Limb (tissue), 2 donors: ENCODE data around the gene SIGLEC6.

ENCODE experiments used
- DNase-seq, 2 donors: peaks; one replicate each; pipeline ENCODE4 v3.0.0-alpha.2; 2016; ENCODE audit errors: extremely low spot score in 2 of 2

SIGLEC6 gene

DNA sequence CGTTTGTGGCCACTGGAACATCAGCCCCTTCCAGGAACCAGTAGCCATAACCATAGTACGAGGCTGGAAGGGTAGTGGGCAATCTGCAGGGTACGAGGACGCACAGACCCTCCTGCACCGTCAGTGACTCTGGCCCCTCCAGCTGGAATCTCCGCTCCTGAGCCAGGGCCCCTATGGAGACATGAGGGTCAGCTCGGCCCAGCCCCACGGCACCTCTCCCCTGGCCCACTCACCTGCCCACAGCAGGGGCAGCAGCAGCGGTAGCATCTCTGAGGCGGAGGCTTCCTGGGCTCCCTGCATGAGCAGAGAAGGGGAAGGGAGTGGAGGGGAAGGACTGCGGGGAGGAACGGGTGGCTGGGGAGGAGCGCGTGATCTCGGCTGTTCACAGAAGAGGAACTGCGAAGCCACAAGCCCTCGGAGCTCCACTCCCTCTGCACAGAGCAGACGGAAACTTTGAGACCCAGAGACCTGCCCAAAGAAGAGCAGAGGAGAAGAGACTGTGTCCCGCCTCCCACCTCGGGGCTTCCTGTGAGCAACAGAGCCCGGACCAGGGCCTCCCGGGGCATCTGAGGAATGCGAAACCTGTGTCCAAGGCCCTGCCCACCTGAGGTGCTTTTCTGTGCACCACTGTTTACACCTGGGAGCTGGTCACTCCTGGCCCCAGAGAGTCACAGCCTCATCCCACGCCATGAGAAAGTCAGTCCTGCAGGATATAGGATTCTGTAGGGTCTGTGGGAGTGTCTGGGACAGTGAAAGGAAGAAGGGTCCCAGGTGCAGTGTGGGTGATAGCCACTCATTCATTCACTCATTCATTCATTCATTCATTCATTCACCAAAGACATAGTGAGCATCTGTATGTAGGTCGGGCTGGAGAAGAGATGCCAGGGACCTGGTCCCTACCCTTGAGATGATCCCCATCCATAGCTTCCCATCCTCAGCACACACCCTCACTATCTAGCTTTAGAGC, at the start of gene SIGLEC6:
Gene SIGLEC6, minus strand, starts transcription at position 322 of the 967 bp plus-strand sequence. Its CDS starts 22 bp downstream, at position 300.
- no peak for DNase-seq

DNA sequence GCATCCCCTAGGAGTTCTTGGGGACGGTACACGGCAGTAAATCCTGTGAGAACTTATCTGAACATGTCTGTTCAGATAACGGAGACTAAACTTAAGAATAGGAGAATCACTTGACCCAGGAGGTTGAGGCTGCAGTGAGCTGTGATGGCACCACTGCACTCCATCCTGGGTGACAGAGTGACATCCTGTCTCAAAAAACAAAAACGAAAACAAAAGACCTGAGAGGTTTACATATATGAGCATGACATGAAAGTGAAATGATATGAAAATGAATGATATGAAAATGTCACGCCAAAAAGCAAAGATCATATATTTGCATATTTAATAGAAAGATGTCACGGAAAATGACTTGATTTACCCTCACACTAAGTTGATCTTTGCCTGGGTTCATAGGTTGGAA, 45.4 kb upstream of the SIGLEC6 start:
- no peak for DNase-seq

DNA sequence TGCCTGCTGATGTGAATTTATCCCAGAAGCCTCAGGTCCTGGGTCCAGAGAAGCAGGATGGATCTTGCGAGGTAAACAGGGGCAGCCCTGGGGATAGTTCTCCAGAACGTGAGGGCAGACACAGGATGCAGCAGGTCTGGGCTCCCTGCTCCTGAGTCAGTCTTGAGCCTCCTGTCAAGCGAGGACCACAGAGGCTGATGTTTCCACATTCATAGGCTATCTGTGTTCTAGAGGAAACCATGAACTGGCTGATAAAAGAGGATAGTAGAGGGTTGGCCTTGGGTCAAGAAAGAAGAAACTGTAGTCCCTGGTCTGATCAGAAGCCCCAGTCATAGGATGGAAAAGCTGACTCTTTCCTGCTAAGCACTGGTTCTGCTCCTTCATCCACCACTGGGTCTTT, 41.9 kb upstream of the SIGLEC6 start:
- DNase-seq: no peak

DNA sequence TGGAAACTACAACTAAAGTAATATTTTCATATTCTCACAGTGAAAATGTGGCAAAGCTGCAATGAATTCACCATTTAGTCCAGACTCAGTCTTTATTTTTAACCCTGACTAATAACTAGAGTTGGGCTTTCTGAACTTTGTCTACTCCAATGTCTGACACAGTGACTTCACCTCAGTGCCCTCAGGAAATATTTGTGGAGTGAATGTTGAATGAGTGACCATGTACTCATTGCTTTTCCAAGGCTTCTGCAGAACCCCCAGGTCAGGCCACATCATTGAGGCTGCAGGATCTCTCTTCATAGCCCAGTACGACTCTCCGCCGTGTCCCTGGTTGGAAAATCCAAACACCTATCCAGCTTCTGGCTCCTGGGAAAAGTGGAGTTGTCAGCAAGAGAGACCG, 41.4 kb upstream of the SIGLEC6 start:
- no peak for DNase-seq

DNA sequence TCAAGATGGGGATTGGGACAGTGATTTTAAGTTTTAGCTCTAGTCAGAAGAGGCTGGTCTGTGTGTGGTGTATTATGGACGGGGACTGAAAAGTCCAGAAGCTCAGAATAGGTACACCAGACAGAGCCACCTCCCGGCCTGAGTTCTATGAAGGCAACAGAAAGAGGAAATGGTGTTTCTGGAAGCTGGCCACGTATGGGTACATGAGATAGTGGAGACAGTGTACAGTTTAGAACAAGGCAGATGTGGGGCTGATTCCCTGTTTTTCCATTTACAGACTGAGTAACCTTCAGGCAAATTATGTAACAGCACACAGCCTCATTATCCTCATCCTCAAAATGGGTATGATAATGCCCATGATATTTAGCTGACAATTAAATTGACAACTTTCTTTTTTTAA, 40.9 kb upstream of the SIGLEC6 start:
- no peak for DNase-seq

DNA sequence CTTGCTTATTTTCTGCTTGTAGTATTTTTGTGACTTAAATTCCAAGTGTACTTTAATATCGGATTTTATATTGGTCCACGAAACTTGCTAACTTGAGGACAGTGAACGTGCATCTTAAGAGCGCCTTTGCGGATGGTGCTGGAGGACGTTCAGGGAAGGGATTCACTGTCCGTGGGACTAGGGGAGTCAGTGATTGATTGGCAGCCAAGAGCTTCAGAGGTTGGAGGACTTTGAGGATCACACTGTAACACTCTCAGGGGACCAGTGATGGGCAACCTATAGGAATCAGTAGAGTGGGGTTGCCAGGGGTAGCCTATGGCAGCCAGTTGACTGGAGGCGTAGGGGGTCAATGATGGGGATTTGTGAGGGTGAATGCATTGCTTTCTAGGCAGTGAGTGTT, 40.1 kb upstream of the SIGLEC6 start:
- DNase-seq: peak in 1 of 2 donors; percentile 1

DNA sequence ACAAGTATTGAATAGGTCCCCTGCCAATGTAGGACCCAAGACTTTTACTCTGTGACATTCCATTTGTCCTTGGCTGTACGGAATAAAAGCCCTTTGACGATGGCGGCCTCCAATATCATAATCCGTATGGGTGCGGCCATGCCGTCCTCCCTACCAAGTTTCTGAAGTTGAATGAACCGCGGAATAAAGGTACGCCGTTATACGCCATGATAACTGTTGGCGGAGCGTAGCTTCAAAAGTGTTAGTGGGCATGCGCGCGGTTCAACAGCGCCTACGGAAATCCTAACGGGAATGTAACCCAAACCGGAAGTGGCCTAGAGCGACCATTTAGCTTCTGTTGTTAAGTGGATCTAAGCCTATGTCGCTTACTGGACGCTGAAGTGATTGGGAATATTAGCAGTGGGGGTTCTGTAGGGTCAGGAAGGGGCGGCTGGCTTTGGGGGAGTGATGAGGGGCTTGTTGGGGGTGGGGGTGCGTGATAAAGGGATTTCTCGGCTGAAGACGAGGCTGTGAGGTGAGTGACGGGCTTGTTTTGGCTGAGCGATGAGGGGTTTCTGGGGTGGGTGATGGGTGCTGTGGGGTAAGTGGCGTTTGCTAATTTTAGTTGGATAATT, 39.6 kb upstream of the SIGLEC6 start, which contains the start of gene ZNF175:
Gene ZNF175, plus strand, starts transcription at position 322 of the 614 bp plus-strand sequence. CDS start 2,047 bp downstream, outside the sequence.
- DNase-seq: peak; percentile 94 to 98

DNA sequence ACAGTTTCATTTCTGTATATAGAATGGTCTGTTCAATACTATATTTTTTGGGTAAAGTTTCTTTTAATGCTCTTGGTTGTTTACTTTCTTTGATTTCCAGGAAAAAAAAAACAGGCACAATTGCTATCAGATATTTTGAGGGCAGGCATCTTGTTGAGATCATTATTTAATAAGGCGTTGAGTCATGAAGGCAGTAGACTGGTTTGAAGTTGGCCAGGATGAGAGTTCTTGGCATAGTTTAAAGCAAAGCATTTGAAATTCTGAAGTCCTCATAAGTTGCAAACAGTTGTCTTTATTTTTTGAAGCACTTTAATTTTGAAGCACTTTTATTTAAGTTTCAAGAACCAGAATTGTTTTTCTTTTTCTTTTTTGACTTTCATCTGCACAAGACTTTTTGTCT, 37.0 kb upstream of the SIGLEC6 start:
- no peak for DNase-seq

DNA sequence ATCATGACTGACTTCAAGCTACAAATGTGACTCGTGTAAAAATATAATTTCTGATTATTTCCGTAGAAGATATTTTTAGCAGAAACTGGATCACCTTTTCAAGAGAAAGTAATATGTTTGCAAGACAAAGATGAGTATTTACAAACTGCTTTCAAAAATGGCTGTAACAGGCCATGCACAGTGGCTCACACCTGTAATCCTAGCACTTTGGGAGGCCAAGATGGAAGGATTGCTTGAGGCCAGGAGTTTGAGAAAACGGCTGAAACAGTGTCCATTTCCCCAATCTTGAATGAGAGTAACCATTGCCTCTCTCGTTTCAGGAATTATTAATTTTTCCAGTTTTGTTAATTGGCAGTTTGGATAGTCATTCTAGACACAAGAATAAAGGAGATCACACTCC, 36.1 kb upstream of the SIGLEC6 start:
- no peak for DNase-seq

DNA sequence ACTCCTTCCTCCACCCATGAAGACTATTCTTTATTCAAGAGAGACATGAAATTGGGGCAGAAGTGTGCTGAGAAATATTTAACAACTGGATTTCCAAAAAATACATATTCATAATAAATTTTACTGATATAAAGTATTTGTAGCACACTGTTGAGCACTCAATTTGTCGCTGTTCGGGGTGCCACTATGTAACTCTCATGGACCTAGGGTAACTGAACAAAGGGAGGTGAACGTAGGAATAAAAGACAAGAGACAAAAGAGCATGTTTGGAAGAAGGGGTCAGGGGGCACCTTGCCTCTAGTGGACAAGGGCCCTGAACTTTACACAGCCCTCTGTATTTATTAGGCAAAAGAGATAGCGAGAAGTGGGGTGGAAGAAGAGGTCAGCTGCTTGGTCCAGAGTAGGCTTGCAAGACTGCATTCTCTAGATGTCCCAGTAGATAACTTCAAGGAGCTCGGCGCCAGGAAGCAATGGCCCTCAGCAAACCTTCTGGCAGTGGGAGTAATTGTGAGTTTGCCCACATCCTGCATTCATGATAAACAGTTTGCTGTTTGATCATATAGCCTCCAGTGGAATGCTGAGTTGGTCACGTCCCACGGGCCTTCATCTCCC, 35.1 kb upstream of the SIGLEC6 start:
- DNase-seq: no peak

DNA sequence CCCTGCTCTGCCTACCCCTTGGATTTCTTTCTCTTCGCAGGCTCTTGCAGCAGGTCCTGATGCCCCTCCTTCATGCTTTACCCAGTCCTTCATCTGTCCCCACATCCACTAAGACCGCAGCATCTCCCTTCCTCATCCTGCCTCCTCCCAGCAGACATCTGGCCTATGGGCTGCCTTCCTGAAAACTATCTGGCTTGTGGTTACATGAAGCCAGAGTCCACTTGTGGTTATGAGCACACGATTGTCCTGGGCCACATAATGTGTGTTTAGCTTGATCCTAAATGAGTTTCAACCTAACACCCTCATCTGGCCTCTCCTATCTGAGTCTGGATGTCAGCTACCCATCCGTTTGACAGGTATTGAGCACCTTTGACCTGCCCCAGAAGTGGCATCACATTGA, 34.1 kb upstream of the SIGLEC6 start:
- DNase-seq: no peak

DNA sequence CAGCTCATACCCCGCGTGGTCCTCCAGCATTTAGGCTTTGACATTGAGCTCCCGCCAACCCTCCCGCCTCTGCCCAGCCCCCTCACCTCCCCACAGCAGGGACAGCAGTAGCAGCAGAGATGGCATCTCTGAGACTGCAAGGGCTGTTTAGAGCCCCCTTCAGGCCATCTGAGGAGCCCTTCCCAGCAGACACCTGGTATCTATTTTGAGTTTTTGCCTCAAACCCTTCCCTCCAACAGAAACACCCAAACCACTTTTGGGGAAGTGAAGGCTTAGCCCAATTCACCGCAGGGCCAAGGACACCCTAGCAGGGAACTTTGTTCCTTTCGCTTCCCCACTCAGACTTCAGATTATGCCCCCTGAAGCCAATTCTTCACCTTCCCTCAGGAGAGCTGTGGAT, 33.3 kb upstream of the SIGLEC6 start:
- no peak for DNase-seq

DNA sequence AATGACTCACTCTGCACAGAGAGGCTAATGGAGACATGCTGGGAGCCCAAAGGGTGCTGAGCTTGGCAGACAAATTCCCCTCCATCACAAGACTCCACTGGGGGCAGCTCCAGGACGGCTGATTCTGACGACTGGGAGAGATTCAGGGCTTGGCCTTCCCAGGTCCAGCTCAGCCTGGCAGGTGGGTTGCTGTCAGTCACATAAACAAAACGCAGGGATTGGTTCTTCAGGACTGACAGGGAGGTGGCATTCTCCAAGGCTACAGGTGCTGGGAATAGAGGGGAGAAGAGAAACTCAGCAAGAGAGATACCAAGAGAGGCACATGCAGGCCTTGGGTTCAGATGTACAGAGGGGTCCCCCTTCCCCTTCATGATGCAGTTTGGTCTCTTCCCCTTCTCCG, 28.9 kb upstream of the SIGLEC6 start:
- no peak for DNase-seq

DNA sequence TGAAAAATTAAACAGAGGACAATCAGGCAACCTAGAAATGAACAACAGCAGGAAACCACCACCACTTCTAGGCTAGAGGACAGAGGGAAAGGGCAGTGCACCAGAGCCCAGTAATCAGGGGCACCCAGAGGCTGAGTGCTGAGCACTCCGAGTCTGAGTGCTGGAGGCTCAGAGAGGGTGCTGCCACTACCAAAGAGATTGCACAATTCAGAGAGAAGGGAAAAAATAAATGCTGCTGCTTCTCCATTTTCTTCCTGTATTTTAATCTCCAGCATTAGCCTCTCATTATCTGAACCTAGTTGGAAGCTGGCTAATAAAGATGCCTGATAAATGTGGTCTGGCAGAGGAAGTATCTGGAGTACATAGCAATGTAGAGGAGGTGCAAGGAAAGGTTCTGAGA, 27.8 kb upstream of the SIGLEC6 start:
- no peak for DNase-seq

DNA sequence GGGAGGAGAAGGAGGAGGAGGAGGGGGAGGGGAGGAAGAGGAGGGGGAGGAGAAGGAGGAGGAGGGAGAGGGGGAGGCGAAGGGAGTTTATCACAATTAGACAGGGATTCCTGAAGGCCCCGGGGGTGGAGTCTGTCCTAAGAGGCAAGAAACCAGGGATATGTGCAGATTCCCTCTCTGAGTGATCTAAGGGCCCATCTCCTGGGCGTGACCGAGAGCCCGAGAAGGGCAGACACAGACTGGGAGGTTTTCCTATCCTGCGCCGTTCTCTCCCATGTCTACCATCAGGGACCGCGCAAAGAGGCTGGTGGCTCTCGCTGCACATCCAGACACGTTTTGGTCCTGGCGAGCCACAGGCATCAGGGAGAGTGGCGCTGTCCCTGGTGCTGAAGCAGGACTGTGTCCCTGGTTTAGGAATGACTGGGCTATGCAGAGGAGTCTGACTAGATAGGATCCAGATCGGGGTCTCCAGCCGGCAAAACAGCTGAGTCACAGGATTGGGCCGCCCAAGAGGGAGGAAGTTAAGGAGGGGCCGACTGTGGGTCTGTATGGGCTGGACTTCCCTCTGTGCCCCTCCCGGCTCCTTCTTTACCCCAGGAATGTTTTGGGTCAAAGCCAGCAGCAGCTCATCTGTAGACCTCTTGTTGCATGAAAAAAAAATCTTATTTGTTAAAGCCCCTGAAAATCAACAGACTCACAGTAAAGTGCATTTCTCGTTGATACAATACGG, 21.7 kb upstream of the SIGLEC6 start:
- peak; percentile 60 to 85 for DNase-seq

DNA sequence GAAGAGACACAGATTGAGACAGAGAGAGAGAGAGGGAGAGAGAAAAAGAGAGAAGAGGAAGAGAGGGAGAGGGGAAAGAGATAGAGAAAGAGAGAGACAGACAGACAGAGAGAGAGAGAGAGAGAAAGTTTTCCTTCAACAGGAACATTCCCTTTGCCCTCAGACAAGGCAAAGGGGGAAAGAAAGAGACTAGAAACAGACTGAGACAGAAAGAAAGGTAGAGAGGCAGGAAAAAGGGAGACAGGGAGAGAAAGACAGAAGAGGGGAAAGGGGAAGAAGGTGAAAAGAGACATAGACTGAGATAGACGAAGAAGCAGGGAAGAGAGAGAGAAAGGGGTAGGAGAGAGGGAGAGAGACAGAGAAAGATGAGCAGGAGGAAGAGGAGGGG, 21.1 kb upstream of the SIGLEC6 start:
- DNase-seq: no peak

DNA sequence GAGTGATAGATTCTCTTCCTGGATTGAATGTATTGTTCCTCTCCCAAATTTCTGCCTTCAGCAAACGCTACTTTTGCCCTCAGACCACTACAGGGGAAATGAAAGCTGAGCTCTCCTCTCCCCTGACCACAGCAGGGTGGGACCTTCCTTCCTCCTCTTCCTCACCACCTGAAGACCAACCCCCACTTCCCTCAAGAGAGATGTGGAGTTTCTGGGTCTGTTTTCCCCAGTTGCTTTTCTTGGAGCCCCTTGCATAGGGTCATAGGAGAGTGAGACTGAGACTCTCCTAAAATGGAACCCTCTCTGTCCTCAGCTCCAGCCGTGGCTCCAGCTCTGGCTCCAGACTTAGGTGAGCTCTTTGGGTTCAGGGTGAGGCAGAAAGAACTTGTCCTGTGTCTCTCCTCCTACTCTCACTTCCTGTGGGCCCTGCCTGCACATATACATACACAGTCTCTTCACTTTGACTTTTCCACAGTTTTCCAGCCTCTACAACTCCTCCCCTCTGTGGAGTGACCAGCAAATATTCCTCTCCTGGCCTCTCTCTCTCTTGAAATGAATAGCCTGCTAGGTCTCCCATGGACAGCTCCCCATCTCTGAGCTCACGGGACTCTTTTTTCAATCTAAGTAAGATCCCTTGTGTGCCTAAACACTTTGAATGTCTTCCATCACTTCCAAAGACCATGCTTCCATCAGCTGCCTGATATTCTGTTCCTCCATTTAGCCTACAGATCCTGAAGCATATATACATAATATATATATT, 20.4 kb upstream of the SIGLEC6 start:
- DNase-seq: no peak

DNA sequence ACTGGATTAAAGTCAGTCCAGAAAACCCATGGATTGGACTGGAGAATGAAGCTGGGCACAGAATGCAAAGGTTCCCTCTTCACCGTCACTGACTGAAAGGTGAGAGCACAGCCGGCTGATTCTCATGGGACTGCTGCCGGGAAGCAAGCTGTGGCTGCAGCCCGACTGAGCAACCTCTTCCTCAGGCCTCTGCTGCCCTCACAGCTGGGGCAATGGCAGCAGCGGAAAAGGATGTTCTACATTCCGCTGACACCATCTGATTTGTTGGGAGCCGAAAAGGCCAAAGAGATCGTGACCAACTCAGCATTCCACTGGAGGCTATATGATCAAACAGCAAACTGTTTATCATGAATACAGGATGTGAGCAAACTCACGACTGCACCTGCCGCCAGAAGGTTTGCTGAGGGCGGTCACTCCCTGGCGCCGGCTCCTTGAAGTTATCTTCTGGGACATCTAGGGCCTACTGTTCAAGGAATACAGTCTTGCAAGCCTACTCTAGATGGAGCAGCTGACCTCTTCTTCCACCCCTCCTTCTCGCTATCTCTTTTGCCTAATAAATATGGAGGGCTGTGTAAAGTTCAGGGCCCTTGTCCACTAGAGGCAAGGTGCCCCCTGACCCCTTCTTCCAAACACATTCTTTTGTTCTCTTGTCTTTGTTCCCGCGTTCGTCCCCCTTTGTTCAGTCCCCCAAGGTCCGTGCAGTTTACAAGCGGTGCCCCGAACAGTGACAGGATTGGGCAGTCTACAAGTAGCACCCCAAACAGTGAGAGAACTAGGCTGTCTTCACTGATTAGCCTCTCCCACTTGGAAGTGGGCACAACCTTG, 19.6 kb upstream of the SIGLEC6 start:
- no peak for DNase-seq

DNA sequence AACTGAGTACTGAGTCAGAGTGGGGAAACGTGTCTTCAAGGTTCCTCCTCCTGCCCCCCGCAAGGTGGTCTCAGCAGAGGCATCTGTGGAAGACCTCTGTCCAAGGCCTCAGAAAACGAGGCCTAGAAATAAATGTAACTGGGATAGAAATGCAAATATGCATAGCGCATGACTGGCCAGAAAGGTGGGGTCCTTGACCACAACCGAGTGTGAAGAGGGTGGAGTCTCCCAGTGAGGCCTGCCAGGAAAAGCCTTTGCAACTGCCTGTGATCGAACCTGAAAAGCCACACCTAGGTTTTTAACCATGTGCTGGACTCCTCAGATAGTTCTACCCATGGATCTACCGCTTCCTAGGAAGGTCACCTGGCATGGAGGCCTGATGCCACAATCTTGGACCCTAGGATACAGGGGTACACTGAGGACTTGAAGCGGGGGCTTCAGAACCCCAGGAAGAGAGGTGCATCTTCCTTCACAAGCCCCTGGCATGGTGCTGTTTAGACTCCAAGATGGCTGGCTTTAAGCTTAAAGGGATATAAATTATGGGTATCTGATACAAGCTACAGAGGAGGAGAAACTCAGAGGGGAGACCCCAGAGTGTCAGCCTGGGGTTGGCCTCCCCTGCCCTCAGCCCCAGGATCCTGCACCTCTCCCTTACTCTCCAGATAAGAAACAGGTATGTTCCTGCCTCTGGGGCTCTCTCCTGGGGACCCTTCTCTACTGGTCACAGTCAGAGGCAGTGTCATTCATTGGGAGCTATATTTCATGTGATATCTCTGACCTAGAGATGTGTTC, 18.3 kb upstream of the SIGLEC6 start:
- DNase-seq: no peak
